ENCODE measurements around the gene TSC1.

- TF ChIP-seq, protein P1, sequence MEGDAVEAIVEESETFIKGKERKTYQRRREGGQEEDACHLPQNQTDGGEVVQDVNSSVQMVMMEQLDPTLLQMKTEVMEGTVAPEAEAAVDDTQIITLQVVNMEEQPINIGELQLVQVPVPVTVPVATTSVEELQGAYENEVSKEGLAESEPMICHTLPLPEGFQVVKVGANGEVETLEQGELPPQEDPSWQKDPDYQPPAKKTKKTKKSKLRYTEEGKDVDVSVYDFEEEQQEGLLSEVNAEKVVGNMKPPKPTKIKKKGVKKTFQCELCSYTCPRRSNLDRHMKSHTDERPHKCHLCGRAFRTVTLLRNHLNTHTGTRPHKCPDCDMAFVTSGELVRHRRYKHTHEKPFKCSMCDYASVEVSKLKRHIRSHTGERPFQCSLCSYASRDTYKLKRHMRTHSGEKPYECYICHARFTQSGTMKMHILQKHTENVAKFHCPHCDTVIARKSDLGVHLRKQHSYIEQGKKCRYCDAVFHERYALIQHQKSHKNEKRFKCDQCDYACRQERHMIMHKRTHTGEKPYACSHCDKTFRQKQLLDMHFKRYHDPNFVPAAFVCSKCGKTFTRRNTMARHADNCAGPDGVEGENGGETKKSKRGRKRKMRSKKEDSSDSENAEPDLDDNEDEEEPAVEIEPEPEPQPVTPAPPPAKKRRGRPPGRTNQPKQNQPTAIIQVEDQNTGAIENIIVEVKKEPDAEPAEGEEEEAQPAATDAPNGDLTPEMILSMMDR (IDR thresholded peaks at IDR 0.05; ENCODE audit: poor library complexity), result no peak
- no peak for TF ChIP-seq EZH2 (IDR thresholded peaks at IDR 0.05; ENCODE audit: borderline replicate concordance)
Measured at GRCh38 chr9:132905726-132906125, 38.7 kb downstream of the TSC1 start.
